ENCODE results near the gene BICC1.
A peak's percentile ranks its signal among the peaks of the same experiment; 100 is the strongest.

Gene BICC1

DNA sequence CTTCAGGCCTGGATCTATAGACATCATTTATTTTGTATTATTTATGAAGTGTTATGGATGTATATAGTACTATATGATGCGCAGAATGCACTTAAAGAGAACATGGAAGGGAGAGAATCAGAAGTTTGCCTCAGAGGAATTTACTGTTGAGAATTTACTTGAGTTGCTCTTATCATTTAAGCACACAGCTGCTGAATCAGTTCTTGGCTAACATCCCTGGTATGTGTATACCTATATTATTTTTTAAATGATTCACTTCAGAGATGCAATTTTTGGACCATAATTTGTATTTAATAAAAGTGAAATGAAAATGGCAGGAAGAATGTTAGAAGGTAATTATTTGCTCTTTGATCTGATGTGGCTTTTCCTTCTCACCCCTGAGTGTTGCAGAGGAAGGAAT is 191.6 kb downstream of the BICC1 start:
- DNase-seq (ENCODE audit: low read depth, low spot score) = peak; percentile 66
- in situ Hi-C loops (cut with HindIII; ENCODE audit: low sequenced_read_pairs) = no loop called here
- TF ChIP-seq, protein P1, sequence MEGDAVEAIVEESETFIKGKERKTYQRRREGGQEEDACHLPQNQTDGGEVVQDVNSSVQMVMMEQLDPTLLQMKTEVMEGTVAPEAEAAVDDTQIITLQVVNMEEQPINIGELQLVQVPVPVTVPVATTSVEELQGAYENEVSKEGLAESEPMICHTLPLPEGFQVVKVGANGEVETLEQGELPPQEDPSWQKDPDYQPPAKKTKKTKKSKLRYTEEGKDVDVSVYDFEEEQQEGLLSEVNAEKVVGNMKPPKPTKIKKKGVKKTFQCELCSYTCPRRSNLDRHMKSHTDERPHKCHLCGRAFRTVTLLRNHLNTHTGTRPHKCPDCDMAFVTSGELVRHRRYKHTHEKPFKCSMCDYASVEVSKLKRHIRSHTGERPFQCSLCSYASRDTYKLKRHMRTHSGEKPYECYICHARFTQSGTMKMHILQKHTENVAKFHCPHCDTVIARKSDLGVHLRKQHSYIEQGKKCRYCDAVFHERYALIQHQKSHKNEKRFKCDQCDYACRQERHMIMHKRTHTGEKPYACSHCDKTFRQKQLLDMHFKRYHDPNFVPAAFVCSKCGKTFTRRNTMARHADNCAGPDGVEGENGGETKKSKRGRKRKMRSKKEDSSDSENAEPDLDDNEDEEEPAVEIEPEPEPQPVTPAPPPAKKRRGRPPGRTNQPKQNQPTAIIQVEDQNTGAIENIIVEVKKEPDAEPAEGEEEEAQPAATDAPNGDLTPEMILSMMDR (IDR thresholded peaks at IDR 0.05; ENCODE audit: low read depth, low read length) = no peak
- no peak overlapping the region for H3K4me3 ChIP-seq (ENCODE audit: low read depth, low read length)

GRCh38 chr10:58704671-58705141 is 192.0 kb downstream of the BICC1 start:
- TF ChIP-seq, protein P1 (IDR thresholded peaks at IDR 0.05; ENCODE audit: low read depth, low read length) = no peak
- DNase-seq (ENCODE audit: low read depth, low spot score) = peak; percentile 78
- H3K4me3 ChIP-seq (ENCODE audit: low read depth, low read length) = no peak overlapping the region
- in situ Hi-C loops (cut with HindIII; ENCODE audit: low sequenced_read_pairs) = no loop called here

DNA sequence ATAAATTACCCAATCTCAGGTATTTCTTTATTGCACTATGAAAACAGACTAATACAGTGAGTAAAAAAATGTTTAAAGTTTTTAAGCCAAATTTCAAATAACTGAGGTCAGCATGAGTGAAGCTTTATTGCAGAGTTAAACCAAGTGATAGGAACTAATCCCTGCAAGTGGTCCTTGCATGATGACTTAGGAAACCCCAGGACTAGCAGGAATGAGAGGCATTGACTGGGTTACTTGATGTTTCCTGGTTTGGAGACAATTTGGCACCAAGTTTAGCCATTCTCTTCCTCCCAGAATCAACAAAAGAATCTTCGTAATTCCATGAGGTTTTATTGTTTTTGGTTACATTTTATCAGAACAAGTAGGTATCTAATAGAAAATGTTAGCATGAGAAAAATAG is 194.2 kb downstream of the BICC1 start:
- in situ Hi-C loops (cut with HindIII; ENCODE audit: low sequenced_read_pairs) = no loop called here
- H3K4me3 ChIP-seq (ENCODE audit: low read depth, low read length) = no peak overlapping the region
- TF ChIP-seq, protein P1 (IDR thresholded peaks at IDR 0.05; ENCODE audit: low read depth, low read length) = no peak
- DNase-seq (ENCODE audit: low read depth, low spot score) = no peak

- in situ Hi-C loops (cut with HindIII; ENCODE audit: low sequenced_read_pairs) = no loop called here
- TF ChIP-seq, protein P1 (IDR thresholded peaks at IDR 0.05; ENCODE audit: low read depth, low read length) = no peak
- DNase-seq (ENCODE audit: low read depth, low spot score) = no peak
- no peak overlapping the region for H3K4me3 ChIP-seq (ENCODE audit: low read depth, low read length)
Observed at GRCh38 chr10:58712141-58712540, 199.5 kb downstream of the BICC1 start.

GRCh38 chr10:58712982-58713381 is 200.3 kb downstream of the BICC1 start:
- H3K4me3 ChIP-seq (ENCODE audit: low read depth, low read length) = no peak overlapping the region
- TF ChIP-seq, protein P1 (IDR thresholded peaks at IDR 0.05; ENCODE audit: low read depth, low read length) = peak; percentile 29
- in situ Hi-C loops (cut with HindIII; ENCODE audit: low sequenced_read_pairs) = no loop called here
- no peak for DNase-seq (ENCODE audit: low read depth, low spot score)

- DNase-seq (ENCODE audit: low read depth, low spot score) = no peak
- no peak overlapping the region for H3K4me3 ChIP-seq (ENCODE audit: low read depth, low read length)
- TF ChIP-seq, protein P1 (IDR thresholded peaks at IDR 0.05; ENCODE audit: low read depth, low read length) = no peak
- in situ Hi-C loops (cut with HindIII; ENCODE audit: low sequenced_read_pairs) = no loop called here
Observed at GRCh38 chr10:58714409-58714808, 201.7 kb downstream of the BICC1 start.

DNA sequence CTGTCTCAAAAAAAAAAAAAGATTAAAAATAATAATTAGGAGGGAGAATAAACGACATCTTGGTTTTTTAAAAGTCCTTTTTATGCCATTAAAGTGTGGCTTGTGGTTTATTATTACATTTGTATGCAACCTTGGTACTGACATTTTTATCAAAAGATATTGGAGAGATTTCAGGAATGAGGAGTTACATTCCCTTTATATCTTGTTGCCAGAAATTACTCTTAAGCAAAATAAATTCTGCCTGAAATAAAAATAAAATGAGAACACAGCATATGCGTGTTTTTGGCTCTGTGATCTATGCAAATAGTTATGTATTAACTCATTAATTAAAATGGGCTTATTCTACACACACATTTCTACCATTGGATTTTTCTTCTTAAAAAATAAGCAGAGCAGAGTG is 202.4 kb downstream of the BICC1 start:
- no peak overlapping the region for H3K4me3 ChIP-seq (ENCODE audit: low read depth, low read length)
- TF ChIP-seq, protein P1 (IDR thresholded peaks at IDR 0.05; ENCODE audit: low read depth, low read length) = no peak
- no peak for DNase-seq (ENCODE audit: low read depth, low spot score)
- in situ Hi-C loops (cut with HindIII; ENCODE audit: low sequenced_read_pairs) = no loop called here

Data from astrocyte of the spinal cord (primary cell).